OCI-LY7 (cell line): ENCODE measurements around the gene CAND2.

Experiments used
- EZH2phosphoT487 ChIP-seq: fragments of 200-600 bp; sonication (generic); IDR thresholded peaks from 2 replicates; pipeline ENCODE4 v1.6.1; 2018; ENCODE audit warnings: low read depth, borderline replicate concordance, mild to moderate bottlenecking, mixed run types, antibody characterized with exemption, low read length, moderate library complexity, mixed read lengths
- TF ChIP-seq, protein P1 (sequence below): fragments of 200-600 bp; sonication (generic); conservative IDR thresholded peaks from 2 replicates; pipeline ENCODE4 v1.5.1; 2014; ENCODE audit warnings: mild to moderate bottlenecking, antibody characterized with exemption, low read length, moderate library complexity, mixed read lengths

DNA sequence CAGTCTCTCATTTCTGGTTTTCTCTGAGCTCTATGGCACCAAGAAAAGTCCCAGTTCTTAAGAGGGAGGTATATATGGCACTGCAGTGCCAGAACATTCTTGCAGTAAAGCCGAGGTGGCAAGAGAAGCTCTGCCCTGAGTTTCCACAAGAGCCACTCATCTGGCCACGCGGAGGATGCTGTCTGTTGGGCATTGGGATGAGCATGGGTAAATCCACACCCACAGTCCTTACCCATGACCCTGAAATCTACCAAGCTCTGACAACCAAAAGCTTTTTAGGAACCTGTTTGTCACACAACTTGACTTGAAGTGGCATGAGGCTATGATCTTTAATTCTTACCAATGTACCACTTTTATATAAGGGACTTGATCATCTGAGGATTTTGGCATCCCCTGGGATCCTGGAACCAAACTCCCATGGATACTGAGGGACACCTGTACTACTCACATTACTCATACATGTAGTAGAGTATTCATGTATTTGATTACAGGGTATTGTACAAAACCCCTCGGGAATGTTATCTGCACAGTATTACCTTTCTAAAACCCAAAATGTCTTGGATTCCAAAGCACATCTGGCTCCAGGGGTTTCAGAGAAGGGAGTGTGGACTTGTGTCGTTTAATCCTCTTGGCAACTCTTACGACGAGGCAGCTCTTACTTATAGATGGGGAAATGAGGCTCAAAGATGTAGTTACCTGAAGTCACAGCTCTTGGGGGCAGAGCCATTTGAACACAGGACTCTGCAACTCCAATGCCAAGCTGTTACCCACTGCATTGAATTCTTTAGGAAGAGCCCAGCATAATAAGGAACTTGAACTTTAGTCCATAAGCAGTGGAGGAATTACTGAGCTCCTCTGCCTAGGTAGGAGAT is 36.1 kb downstream of the CAND2 start:
- TF ChIP-seq, protein P1, sequence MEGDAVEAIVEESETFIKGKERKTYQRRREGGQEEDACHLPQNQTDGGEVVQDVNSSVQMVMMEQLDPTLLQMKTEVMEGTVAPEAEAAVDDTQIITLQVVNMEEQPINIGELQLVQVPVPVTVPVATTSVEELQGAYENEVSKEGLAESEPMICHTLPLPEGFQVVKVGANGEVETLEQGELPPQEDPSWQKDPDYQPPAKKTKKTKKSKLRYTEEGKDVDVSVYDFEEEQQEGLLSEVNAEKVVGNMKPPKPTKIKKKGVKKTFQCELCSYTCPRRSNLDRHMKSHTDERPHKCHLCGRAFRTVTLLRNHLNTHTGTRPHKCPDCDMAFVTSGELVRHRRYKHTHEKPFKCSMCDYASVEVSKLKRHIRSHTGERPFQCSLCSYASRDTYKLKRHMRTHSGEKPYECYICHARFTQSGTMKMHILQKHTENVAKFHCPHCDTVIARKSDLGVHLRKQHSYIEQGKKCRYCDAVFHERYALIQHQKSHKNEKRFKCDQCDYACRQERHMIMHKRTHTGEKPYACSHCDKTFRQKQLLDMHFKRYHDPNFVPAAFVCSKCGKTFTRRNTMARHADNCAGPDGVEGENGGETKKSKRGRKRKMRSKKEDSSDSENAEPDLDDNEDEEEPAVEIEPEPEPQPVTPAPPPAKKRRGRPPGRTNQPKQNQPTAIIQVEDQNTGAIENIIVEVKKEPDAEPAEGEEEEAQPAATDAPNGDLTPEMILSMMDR: no peak
- TF ChIP-seq EZH2phosphoT487: no peak
